ENCODE results near the gene NEU1.

NEU1 gene

DNA sequence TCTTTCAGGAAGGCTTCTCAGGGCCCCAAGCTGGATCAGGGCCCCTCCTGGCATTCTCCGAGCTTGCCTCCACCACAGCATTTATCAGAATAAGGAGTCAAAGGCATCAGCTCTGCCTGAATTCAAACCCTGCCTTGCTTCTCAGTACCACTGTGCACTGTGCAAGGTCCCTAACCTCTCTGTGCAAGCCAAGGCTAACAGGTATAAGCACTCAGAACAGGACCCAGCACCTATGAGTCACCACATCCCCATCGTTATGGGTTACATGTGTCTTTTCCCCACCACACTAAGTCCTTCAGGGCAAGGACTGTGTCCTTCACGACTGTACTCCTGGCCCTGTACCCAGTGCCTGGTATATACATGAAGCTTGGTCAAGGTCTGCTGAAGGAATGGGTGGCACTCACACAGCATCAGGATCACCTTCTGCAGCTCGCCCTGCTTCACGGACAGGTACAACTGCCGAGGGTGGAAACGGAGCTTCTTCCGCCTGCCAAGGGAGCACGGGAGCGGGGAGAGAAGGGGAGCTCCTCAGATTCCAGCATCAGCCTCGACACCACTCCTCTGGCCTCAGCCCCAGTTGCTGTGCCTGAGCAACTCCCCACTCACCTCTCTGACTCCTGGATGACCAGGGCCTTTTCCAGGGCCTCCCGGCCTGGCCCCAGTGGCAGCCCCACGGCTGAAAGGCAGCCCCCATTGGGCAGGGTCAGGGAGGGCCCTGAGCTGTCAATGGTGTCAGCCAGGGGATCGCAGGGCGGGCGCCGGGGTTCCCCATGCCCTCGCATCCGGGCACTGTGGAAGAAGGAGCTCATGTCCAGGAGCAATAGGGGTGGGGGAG, 24.8 kb upstream of the NEU1 start:
- TF ChIP-seq, protein P1, sequence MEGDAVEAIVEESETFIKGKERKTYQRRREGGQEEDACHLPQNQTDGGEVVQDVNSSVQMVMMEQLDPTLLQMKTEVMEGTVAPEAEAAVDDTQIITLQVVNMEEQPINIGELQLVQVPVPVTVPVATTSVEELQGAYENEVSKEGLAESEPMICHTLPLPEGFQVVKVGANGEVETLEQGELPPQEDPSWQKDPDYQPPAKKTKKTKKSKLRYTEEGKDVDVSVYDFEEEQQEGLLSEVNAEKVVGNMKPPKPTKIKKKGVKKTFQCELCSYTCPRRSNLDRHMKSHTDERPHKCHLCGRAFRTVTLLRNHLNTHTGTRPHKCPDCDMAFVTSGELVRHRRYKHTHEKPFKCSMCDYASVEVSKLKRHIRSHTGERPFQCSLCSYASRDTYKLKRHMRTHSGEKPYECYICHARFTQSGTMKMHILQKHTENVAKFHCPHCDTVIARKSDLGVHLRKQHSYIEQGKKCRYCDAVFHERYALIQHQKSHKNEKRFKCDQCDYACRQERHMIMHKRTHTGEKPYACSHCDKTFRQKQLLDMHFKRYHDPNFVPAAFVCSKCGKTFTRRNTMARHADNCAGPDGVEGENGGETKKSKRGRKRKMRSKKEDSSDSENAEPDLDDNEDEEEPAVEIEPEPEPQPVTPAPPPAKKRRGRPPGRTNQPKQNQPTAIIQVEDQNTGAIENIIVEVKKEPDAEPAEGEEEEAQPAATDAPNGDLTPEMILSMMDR (IDR thresholded peaks at IDR 0.05), result no peak

DNA sequence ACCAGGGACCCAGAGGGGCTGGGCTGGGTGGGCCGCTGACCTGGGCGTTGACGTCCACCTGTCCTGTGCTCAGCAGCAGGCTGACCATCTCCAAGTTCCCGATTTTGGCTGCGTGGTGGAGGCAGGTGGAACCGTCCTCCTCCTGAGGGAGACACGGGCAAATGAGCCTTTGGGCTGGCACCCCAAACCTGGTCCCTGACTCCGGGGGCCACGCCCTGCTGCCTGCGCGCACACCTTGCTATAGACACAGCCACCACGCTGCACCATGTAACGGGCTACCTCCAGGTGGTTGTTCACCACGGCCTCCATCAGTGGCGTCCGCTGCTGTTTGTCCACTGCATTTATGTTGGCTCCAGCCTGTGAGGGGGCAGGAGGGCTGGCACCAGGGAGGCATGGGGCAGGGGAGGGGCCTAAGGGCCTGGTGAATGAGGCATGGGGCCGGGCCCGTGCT, 23.9 kb upstream of the NEU1 start:
- TF ChIP-seq, protein P1 (IDR thresholded peaks at IDR 0.05), result no peak

DNA sequence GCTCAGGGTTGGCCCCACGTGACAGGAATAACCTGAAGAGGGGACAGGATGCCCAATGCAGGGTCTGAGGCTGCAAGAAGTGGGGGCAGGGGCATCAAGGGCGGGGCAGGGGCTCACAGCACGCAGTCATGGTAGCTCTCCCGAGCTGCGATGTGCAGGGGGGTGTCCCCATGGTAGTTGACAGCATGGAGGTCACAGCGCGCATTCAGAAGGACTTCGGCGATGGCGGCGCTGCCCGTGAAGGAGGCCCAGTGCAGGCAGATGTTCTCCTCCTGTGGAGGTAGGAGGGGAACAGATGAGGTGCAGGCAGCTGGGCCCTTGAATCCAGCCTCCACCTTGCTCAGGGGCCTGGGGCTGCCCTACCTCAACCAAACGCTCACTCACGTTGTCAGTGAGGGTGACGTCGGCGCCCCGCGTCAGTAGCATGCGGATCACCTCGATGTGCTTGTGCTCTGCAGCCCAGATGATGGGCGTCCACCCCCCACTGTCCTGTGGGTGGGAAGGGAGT, 22.0 kb upstream of the NEU1 start:
- TF ChIP-seq, protein P1 (IDR thresholded peaks at IDR 0.05), result no peak

DNA sequence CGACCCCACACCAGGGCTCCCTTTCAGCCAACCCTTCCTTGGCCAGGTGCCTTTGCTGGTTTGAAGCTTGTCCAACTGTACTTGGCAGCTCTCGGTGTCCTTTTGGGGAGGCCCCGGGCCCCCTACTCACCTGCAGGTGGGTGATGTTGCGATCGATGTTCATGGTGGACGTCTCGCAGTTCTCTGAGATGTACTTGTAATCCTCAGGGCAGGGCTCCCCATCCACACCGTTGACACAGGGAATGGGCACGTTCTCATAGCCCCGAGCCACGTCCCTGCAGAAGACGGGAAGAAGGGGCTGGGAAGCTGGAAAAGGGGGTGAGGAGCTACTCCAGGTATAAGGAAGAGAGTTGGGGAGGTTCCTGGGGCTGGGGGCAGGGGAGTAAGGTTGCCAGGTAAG, 21.1 kb upstream of the NEU1 start:
- TF ChIP-seq, protein P1 (IDR thresholded peaks at IDR 0.05), result no peak

DNA sequence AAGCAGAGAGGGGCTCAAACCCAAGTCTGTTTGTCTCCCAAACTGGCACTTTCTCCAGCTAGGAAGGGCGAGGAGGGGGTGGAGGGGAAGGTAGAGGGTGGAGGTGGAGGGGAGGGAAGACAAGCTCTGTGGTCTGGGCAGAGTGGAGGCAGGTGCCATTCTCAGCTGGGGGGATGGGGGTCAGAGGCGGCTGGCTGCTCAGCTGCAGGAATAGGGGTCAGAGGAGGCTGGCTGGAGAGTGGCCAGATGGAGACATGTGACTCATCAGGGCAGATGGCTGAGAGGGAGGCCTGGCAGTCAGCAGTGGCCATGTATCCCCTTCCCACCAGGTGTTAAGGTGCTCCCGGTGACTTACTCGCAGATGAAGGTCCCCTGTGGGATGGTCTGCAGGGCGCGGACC, 19.7 kb upstream of the NEU1 start:
- TF ChIP-seq, protein P1 (IDR thresholded peaks at IDR 0.05), result no peak

DNA sequence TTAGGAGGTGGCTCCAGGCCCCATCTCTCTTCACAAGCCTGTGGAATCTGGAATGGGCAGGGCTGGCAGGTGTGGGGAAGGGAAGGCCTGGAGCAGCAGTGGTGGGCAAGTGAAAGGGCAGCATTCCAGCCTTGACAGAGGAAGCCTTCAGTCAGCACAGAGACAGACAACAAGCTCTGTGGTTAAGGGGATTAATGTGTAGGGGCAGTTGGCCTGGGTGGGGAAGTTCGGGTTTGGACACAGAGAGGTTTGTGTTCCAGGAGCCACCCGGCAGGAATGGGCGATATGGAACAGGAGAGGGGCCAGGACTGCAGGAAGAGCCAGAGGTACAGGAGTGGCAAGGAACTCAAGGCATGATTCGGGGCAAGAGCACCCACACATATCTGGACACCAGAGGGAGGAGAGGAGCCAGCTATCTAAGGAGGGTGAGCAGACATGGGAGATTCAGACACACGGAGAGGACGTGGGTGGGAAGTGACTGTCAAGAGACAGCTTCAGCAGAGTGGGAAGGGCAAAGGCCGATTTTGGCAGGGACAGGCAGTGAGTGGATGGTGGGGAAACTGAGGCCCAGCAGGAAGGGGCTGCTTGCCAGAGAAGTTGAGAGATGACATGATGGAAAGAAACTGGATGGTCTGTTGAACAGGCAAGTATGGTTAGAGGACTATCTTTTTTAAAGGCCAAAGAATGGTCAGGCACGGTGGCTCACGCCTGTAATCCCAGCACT, 18.7 kb upstream of the NEU1 start:
- TF ChIP-seq, protein P1 (IDR thresholded peaks at IDR 0.05), result no peak

DNA sequence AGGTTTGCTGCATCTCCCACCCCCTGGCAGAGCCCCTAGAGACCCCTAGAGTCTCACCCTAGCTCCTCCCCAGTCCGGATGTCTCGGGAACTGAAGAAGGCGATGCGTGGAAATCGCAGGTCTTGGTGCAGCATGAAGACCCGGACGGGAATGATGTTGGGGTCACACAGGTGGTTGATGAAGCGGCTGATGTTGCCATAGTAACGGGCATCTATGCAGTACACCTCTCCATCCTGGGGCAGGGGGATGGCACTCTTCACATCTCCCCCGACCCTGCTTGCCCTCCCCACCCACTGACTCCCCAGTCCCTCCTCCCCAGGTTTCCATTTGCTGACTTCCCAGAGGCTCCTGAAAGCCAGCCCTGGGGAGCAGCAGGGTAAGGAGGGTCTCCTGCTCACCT, 18.0 kb upstream of the NEU1 start:
- TF ChIP-seq, protein P1 (IDR thresholded peaks at IDR 0.05), result no peak
